ENCODE data around the gene GRIA4. TPM values are rescaled to one million over a fixed set of nuclear protein-coding genes. Genes with fewer than 3 reads are reported as not detected.

GRIA4 gene
- polyA plus RNA-seq, 2 of the 4 experiments (the other 2 are of a cell fraction): not detected

DNA sequence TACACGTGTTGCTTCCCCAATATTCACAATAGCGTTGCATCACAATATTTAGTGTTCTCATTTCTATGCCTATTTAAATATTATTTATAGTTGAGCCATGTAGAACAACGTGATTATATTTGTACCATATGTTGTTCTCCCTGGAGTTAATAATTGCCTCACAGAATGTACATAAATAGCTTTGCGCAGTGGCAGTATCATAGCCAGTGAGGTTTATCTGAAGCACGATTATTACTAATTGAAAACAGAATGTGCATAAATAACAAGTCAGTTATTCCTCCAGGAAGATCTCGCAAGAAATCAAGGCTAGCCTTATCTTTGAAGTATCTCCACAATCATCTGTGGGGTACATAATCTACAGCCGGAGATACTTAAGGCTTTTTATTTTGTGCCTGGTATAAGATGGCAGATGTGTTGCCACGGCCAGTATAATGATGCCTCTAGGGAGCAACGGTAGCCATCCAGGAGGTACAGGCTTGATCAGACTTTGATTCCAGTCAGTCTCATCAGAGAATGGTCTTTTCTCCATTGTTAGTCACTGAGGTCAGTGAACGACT lies 214.7 kb downstream of the GRIA4 start:
- no peak for DNase-seq (ENCODE audit: low read depth in 1 of 2, low spot score in 1 of 2)
- Histone ChIP-seq H3K4me1 (no peaks in the 10 kb centered on the region), H3K4me3 (no peak overlapping the region), H3K4me2 (no peak overlapping the region), H3K9me3 (no peaks in the 10 kb centered on the region), H3K27ac (no peak overlapping the region)
- POLR2A ChIA-PET: no interaction called here
- no peak for FAIRE-seq
- CTCF ChIA-PET: no interaction called here
- no peak for ATAC-seq
- WGBS (ENCODE audit: missing lambda C conversion rate): 37% methylated on average over 10 of the region's 10 CpGs
- TF ChIP-seq SMC3 (IDR thresholded peaks at IDR 0.05): no peak
- TF ChIP-seq PHF8 (IDR thresholded peaks at IDR 0.05; ENCODE audit: borderline replicate concordance, low read depth): no peak

DNA sequence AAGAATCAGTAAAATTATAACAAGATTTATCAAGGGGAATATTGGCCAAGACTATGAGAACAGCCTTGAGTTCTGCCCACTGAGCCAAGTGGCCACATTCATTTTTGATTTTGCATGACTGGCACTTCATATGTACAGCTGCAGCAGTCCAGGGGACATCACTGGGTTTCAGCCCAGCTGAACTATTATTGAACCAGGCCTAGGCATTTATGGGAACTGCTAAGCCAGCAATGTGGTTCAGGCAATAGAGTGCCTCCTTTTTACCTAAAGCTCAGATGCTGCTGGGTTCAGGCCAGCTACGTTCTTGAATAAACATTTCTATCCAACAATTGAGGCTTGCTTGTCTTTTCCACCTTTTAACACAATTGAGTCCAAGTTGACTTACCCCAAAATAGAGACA lies 215.3 kb downstream of the GRIA4 start:
- H3K4me2 ChIP-seq: no peak overlapping the region
- no peaks in the 10 kb centered on the region for H3K4me1 ChIP-seq
- no peak overlapping the region for H3K27ac ChIP-seq
- CTCF ChIA-PET: no interaction called here
- ATAC-seq (no peak), DNase-seq (ENCODE audit: low read depth in 1 of 2, low spot score in 1 of 2) (no peak), FAIRE-seq (no peak)
- TF ChIP-seq SMC3 (IDR thresholded peaks at IDR 0.05) (no peak), ESRRA (IDR thresholded peaks at IDR 0.05; ENCODE audit: borderline replicate concordance, low read length) (no peak)
- 14% methylated on average over 1 of the region's 1 CpG for WGBS (ENCODE audit: missing lambda C conversion rate)
- POLR2A ChIA-PET: no interaction called here
- no peaks in the 10 kb centered on the region for H3K9me3 ChIP-seq
- H3K4me3 ChIP-seq: no peak overlapping the region

DNA sequence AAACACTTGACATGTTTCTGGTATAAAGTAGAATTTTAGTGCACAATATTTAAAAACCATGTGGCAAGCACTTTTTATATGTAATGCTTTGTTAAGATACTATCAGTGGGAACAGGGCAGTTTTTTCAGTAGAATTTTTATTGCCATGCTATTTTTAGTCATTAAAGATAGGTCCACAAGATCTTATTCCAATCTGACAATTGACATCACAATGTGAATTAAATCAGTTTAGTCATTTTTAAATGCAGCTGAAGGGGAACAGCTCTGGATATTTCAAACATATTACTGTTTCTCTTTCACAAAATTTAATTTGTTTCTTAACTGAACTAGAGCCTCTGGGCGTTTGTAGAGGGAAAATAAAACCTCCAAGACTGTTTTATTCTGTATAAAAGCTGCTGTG lies 218.0 kb downstream of the GRIA4 start:
- ATAC-seq (no peak), DNase-seq (ENCODE audit: low read depth in 1 of 2, low spot score in 1 of 2) (no peak), FAIRE-seq (no peak)
- ChIA-PET CTCF (no interaction called here), POLR2A (no interaction called here)
- Histone ChIP-seq H3K4me2 (no peak overlapping the region), H3K9me3 (no peaks in the 10 kb centered on the region), H3K27ac (no peak overlapping the region), H3K4me3 (no peak overlapping the region), H3K4me1 (no peaks in the 10 kb centered on the region)
- 7% methylated on average over 1 of the region's 1 CpG for WGBS (ENCODE audit: missing lambda C conversion rate)
- TF ChIP-seq, protein P1, sequence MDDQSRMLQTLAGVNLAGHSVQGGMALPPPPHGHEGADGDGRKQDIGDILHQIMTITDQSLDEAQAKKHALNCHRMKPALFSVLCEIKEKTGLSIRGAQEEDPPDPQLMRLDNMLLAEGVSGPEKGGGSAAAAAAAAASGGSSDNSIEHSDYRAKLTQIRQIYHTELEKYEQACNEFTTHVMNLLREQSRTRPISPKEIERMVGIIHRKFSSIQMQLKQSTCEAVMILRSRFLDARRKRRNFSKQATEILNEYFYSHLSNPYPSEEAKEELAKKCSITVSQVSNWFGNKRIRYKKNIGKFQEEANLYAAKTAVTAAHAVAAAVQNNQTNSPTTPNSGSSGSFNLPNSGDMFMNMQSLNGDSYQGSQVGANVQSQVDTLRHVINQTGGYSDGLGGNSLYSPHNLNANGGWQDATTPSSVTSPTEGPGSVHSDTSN (IDR thresholded peaks at IDR 0.05): no peak
- TF ChIP-seq, protein P2, sequence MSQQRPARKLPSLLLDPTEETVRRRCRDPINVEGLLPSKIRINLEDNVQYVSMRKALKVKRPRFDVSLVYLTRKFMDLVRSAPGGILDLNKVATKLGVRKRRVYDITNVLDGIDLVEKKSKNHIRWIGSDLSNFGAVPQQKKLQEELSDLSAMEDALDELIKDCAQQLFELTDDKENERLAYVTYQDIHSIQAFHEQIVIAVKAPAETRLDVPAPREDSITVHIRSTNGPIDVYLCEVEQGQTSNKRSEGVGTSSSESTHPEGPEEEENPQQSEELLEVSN (IDR thresholded peaks at IDR 0.05; ENCODE audit: borderline replicate concordance, low read depth): no peak
- TF ChIP-seq JUN (IDR thresholded peaks at IDR 0.05) (no peak), GATA3 (IDR thresholded peaks at IDR 0.05; ENCODE audit: borderline replicate concordance) (no peak), TP53 (CRISPR knock-in tag; IDR thresholded peaks at IDR 0.05) (no peak), TFCP2L1 (CRISPR knock-in tag; IDR thresholded peaks at IDR 0.05) (no peak), RARB (CRISPR knock-in tag; IDR thresholded peaks at IDR 0.05) (no peak), RAD21 (conservative IDR thresholded peaks at IDR 0.05 in 1 of 2, IDR thresholded peaks at IDR 0.05 in 1 of 2) (no peak)

DNA sequence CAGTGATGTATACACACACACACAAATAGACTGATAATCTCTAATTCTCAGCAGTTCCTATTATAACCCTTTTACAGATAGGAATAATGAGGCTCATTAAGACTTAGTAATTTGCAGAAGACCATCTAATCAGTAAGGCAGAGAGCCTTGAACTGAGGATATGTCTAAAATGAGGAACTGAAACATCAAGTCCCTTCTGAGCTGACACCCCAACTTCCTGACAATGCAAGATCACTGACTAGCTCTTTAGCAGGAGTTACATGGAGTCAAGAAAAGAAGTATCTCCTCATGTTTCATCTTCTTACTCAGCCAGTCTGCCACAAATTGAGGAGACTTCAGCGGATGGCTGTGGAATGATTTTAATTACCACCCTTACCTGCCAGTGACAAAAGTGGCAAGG lies 219.2 kb downstream of the GRIA4 start:
- no peaks in the 10 kb centered on the region for H3K9me3 ChIP-seq
- CTCF ChIA-PET: no interaction called here
- FAIRE-seq: no peak
- POLR2A ChIA-PET: no interaction called here
- H3K4me2 ChIP-seq: no peak overlapping the region
- DNase-seq (ENCODE audit: low read depth in 1 of 2, low spot score in 1 of 2): no peak
- TF ChIP-seq HDAC2 (IDR thresholded peaks at IDR 0.05) (no peak), MAFK (IDR thresholded peaks at IDR 0.05; ENCODE audit: partially characterized antibody) (no peak), HEYL (CRISPR knock-in tag; IDR thresholded peaks at IDR 0.05) (no peak), NFE2L2 (conservative IDR thresholded peaks at IDR 0.05; ENCODE audit: low read length) (no peak), EP300 (IDR thresholded peaks at IDR 0.05) (no peak), ZSCAN20 (CRISPR knock-in tag; IDR thresholded peaks at IDR 0.05) (no peak), CEBPB (IDR thresholded peaks at IDR 0.05) (no peak), SMC3 (IDR thresholded peaks at IDR 0.05) (no peak), CHD2 (IDR thresholded peaks at IDR 0.05; ENCODE audit: low read length, partially characterized antibody) (no peak), FOXS1 (CRISPR knock-in tag; IDR thresholded peaks at IDR 0.05) (no peak), RNF2 (IDR thresholded peaks at IDR 0.05; ENCODE audit: borderline replicate concordance, low read depth) (no peak), HOXA7 (CRISPR knock-in tag; IDR thresholded peaks at IDR 0.05) (no peak)
- TF ChIP-seq, protein P3, sequence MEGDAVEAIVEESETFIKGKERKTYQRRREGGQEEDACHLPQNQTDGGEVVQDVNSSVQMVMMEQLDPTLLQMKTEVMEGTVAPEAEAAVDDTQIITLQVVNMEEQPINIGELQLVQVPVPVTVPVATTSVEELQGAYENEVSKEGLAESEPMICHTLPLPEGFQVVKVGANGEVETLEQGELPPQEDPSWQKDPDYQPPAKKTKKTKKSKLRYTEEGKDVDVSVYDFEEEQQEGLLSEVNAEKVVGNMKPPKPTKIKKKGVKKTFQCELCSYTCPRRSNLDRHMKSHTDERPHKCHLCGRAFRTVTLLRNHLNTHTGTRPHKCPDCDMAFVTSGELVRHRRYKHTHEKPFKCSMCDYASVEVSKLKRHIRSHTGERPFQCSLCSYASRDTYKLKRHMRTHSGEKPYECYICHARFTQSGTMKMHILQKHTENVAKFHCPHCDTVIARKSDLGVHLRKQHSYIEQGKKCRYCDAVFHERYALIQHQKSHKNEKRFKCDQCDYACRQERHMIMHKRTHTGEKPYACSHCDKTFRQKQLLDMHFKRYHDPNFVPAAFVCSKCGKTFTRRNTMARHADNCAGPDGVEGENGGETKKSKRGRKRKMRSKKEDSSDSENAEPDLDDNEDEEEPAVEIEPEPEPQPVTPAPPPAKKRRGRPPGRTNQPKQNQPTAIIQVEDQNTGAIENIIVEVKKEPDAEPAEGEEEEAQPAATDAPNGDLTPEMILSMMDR (IDR thresholded peaks at IDR 0.05): no peak
- TF ChIP-seq, protein P2 (IDR thresholded peaks at IDR 0.05; ENCODE audit: borderline replicate concordance, low read depth): no peak
- TF ChIP-seq, protein P4, sequence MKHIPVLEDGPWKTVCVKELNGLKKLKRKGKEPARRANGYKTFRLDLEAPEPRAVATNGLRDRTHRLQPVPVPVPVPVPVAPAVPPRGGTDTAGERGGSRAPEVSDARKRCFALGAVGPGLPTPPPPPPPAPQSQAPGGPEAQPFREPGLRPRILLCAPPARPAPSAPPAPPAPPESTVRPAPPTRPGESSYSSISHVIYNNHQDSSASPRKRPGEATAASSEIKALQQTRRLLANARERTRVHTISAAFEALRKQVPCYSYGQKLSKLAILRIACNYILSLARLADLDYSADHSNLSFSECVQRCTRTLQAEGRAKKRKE (CRISPR knock-in tag; IDR thresholded peaks at IDR 0.05; ENCODE audit: low read depth): no peak
- H3K4me1 ChIP-seq: no peaks in the 10 kb centered on the region
- ATAC-seq: no peak
- H3K27ac ChIP-seq: no peak overlapping the region
- WGBS (ENCODE audit: missing lambda C conversion rate): 89% methylated on average over 1 of the region's 1 CpG
- no peak overlapping the region for H3K4me3 ChIP-seq

All from A549 (cell line).